NB4 (cell line): ENCODE results near the gene SNX14.
"Not testable (repeated sequence)": the region's sequence is repeated elsewhere in the genome, so short reads cannot be mapped to it uniquely, and the experiment has no call there.

ENCODE experiments used
- DNase-seq: peaks from one replicate; pipeline ENCODE4 v3.0.0; 2010; ENCODE audit warnings: low read depth
- H3K4me3 ChIP-seq: one replicate; pipeline ENCODE4 v1.5.1; 2011; ENCODE audit warnings: mild to moderate bottlenecking, low read depth, low read length, moderate library complexity
- CTCF ChIP-seq: IDR thresholded peaks from one replicate; pipeline ENCODE4 v1.5.1; 2012; ENCODE audit warnings: low read depth, low read length
- MAX ChIP-seq: IDR thresholded peaks from 2 replicates; pipeline ENCODE4 v1.6.1; 2011; ENCODE audit warnings: low read depth, low read length
- MYC ChIP-seq: IDR thresholded peaks from 2 replicates; pipeline ENCODE4 v1.6.1; 2011; ENCODE audit warnings: low read depth, low read length
- POLR2A ChIP-seq: IDR thresholded peaks from 2 replicates; pipeline ENCODE4 v1.6.1; 2011; ENCODE audit warnings: mild to moderate bottlenecking; ENCODE audit not compliant: insufficient read length; ENCODE audit errors: extremely low read depth

SNX14 gene

GRCh38 chr6:85637579-85637978, 43.9 kb upstream of the SNX14 start:
- peak overlapping the region; percentile 47 for H3K4me3 ChIP-seq
- TF ChIP-seq CTCF = no peak
- TF ChIP-seq MAX = no peak
- no peak for TF ChIP-seq POLR2A
- no peak for TF ChIP-seq MYC
- DNase-seq = no peak

DNA sequence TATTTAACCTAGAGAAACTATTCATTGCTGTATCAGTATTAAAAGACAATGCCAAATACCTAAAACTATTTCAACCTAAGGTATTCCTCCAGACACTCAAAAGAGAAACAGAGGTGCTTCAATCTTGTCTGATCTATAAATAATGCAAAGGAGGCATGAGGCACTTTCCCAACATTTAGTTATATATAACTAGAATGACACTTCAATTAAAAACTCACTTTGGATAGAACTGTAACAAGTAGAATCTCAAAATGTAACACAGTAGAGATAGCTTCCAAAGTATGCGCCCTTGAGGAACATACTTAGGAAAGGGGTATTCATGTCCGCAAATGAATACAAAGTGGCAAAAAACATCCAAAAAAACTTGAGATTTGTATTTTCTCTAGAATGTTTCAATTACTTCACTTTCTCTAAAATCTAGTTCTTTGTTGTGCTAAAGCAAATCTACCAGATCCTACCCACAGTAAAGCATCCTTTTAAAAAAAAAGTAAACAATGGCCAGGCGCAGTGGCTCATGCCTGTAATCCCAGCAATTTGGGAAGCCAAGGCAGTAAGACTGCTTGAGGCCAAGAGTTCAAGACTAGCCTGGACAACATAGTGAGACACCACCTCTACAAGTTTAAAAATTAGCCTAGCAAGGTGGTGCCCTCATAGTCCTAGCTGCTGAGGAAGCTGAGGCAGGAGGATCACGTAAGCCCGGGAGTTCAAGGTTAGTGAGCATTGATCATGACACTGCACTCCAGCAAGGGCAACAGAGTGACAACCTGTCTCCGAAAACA, 38.7 kb upstream of the SNX14 start:
- no peak for TF ChIP-seq CTCF
- no peak for TF ChIP-seq MAX
- TF ChIP-seq POLR2A = no peak
- no peak for TF ChIP-seq MYC
- no peak for DNase-seq

DNA sequence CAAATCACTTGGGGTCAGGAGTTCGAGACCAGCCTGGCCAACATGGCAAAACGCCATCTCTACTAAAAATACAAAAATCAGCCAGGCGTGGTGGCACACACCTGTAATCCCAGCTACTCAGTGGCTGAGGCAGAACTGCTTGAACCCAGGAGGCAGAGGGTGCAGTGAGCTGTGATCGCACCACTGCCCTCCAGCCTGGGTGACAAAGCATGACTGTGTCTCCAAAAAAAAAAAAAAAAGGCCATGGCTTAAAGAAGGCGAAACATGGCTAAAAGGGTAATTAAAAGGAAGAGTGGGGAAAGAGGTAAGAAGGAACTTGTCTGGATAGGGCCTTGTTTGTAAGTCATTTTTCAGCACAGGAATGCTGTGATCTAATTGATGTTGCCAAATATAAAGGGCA, 37.5 kb upstream of the SNX14 start:
- not testable (repeated sequence) for H3K4me3 ChIP-seq, DNase-seq

More for the DNA sequence above, 38.7 kb upstream of the SNX14 start:
- no peak overlapping the region for H3K4me3 ChIP-seq

GRCh38 chr6:85628353-85628752, 34.7 kb upstream of the SNX14 start:
- H3K4me3 ChIP-seq = peak overlapping the region; percentile 12
- no peak for TF ChIP-seq MAX
- no peak for DNase-seq

- DNase-seq = no peak
Observed at GRCh38 chr6:85620308-85620707, 26.6 kb upstream of the SNX14 start.

GRCh38 chr6:85614780-85615179, 21.1 kb upstream of the SNX14 start:
- TF ChIP-seq MAX = no peak
- TF ChIP-seq POLR2A = no peak
- no peak for TF ChIP-seq MYC
- TF ChIP-seq CTCF = no peak
- DNase-seq = no peak

More at GRCh38 chr6:85620308-85620707, 26.6 kb upstream of the SNX14 start:
- TF ChIP-seq POLR2A = no peak
- TF ChIP-seq CTCF = no peak
- TF ChIP-seq MAX = no peak
- no peak for TF ChIP-seq MYC
- no peak overlapping the region for H3K4me3 ChIP-seq

More at GRCh38 chr6:85614780-85615179, 21.1 kb upstream of the SNX14 start:
- H3K4me3 ChIP-seq = no peak overlapping the region
